Stimulated activated CD4-positive, alpha-beta T cell treated with anti-CD3 and anti-CD28 coated beads, TNF-alpha, amount 100 ng/mL, for 1 hour (primary cell): ENCODE results near the gene CD1E.
"Not testable (repeated sequence)": the region's sequence is repeated elsewhere in the genome, so short reads cannot be mapped to it uniquely, and the experiment has no call there.

Source experiments
- DNase-seq, 3 donors: peaks; one replicate each; pipeline ENCODE4 v3.0.0-alpha.2; 2020; ENCODE audit warnings: low read depth in 3 of 3, low spot score in 1 of 3

CD1E gene

DNA sequence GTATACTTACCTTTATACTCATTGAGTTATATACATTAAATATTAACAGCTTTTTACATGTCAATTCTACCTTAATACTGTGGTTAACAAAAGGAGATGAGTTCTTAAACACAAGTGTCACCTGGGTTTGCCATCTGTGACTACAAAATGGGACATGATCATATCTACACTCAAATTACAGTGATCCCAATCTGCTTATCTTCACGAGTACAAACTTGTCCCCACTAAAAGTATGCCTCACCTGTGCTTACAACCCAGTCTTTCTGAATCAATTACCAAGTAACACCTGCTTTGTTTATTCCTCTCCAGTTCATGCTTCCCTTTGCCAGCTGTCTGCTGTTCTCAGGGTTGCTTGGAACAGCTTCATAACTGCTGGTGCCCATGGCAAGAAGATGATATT, 8.8 kb downstream of the CD1E start:
- no peak for DNase-seq

- DNase-seq, result no peak
These were observed 9.2 kb downstream of the CD1E start for GRCh38 chr1:158362941-158363340.

- no peak for DNase-seq
These were observed 13.1 kb downstream of the CD1E start for GRCh38 chr1:158366783-158367182.

GRCh38 chr1:158371188-158371953, 17.7 kb downstream of the CD1E start:
- DNase-seq, result no peak

- not testable (repeated sequence) for DNase-seq
These were observed 20.4 kb downstream of the CD1E start for GRCh38 chr1:158374101-158374500.

- DNase-seq, result no peak
These were observed 21.2 kb downstream of the CD1E start for GRCh38 chr1:158374860-158375259.

- DNase-seq, result no peak
These were observed 36.6 kb downstream of the CD1E start for GRCh38 chr1:158390331-158390730.

DNA sequence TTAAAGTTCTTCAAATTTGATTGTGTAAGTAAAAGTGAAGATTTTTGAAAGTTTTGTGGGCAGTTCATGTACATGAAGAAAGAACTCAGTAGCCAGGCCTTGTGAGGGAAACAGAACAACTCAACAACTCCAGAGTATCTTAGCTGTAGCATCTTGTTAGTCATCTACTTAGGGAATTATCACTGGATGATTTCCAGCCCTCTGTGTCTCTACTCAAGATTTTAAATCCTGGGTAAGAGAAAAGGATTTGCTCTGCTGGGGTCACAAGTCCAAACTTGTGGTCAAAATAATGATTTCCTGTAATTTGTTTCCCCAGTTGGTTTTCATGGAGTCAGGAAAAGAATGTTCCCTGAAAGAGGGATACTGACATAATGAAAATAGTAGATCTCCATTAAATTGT, 37.4 kb downstream of the CD1E start:
- no peak for DNase-seq

DNA sequence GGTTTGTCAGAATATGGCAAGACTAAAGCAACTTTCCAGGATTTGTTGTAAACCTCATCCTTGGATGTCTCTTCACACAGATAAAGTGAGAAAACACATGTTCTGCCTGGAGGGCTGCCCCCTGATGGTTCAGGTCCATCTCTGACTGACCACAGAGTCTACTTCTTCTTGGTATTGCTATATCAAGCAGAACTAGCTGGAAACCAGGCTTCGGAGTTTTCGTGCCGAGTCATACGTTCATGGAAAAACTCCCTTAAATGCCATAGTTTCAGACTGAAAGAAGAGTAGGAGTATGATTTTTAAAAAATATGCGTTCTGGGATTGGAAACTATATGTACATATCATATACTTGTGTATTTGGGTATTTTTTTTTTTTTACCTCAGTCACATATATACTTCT, 39.8 kb downstream of the CD1E start:
- no peak for DNase-seq

DNA sequence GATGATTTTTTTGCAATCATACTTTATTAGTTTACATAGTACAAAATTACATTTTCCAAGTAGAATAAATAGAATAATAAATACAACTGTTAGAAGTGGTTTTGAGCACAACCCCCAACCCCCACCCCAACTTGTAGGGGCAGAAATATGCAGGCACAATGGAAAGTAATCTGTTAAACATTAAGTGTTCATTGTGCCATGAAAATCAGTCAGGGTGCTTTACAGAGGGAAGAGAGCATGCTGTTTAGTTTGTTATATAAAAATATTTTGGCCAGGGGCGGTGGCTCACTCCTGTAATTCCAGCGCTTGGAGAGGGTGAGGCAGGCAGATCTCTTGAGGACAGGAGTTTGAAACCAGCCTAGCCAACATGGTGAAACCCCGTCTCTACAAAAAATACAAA, 43.0 kb downstream of the CD1E start:
- DNase-seq, result no peak

GRCh38 chr1:158398818-158399514, 45.3 kb downstream of the CD1E start, which contains the start of gene OR10T2:
OR10T2 (minus strand) TSS chr1:158399466; CDS start chr1:158399466, 0 bp downstream.
- no peak for DNase-seq

- no peak for DNase-seq
These were observed 47.2 kb downstream of the CD1E start for GRCh38 chr1:158400871-158401270.

DNA sequence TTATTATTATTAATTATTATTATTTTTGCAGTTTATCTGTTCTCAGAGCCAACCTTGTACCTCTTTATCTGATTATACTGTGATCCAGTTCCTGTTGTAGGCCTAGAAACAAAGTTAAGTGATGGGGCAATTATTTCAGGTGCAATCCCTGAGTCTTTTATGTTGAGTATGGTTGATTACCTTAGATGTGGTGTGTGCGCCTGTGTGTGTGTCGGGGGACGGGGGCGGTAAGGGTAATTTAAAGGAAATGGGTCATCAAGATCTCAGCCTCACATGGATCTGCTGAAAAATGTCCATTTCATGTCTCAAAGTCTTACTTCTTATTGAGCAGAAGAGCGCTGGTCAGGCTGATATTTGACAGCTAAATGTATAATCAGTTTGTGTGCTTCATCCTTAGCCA, 53.4 kb downstream of the CD1E start:
- no peak for DNase-seq
